ENCODE results near the gene C16orf95.
"Not testable (repeated sequence)": the region's sequence is repeated elsewhere in the genome, so short reads cannot be mapped to it uniquely, and the experiment has no call there.

The C16orf95 gene

GRCh38 chr16:87316923-87317749 is at the start of gene C16orf95:
Gene C16orf95 (minus strand): TSS chr16:87317392. CDS start chr16:87317242, 150 bp downstream.
- DNase-seq, result peak; percentile 92

GRCh38 chr16:87366930-87367329 is 49.7 kb upstream of the C16orf95 start:
- no peak for DNase-seq

GRCh38 chr16:87366288-87366687 is 49.1 kb upstream of the C16orf95 start:
- DNase-seq, result no peak

GRCh38 chr16:87365021-87365713 is 48.0 kb upstream of the C16orf95 start:
- no peak for DNase-seq

GRCh38 chr16:87363771-87364455 is 46.7 kb upstream of the C16orf95 start:
- no peak for DNase-seq

GRCh38 chr16:87362828-87363559 is 45.8 kb upstream of the C16orf95 start:
- DNase-seq, result not testable (repeated sequence)

- no peak for DNase-seq
Observed at GRCh38 chr16:87361916-87362619, 44.9 kb upstream of the C16orf95 start.

- DNase-seq, result no peak
Observed at GRCh38 chr16:87360862-87361610, 43.8 kb upstream of the C16orf95 start.

- no peak for DNase-seq
Observed at GRCh38 chr16:87359121-87359520, 41.9 kb upstream of the C16orf95 start.

- no peak for DNase-seq
Observed at GRCh38 chr16:87358696-87359095, 41.5 kb upstream of the C16orf95 start.

GRCh38 chr16:87358250-87358649 is 41.1 kb upstream of the C16orf95 start:
- no peak for DNase-seq

- no peak for DNase-seq
Observed at GRCh38 chr16:87356491-87356853, 39.3 kb upstream of the C16orf95 start.

GRCh38 chr16:87353613-87354012 is 36.4 kb upstream of the C16orf95 start:
- no peak for DNase-seq

- DNase-seq, result no peak
Observed at GRCh38 chr16:87352818-87353217, 35.6 kb upstream of the C16orf95 start.

- DNase-seq, result no peak
Observed at GRCh38 chr16:87351320-87351698, 34.1 kb upstream of the C16orf95 start.

- DNase-seq, result no peak
Observed at GRCh38 chr16:87350681-87351319, 33.6 kb upstream of the C16orf95 start.

- no peak for DNase-seq
Observed at GRCh38 chr16:87350031-87350430, 32.8 kb upstream of the C16orf95 start.

GRCh38 chr16:87348616-87349157 is 31.5 kb upstream of the C16orf95 start:
- no peak for DNase-seq

- DNase-seq, result no peak
Observed at GRCh38 chr16:87347932-87348615, 30.9 kb upstream of the C16orf95 start.

- DNase-seq, result no peak
Observed at GRCh38 chr16:87346517-87347060, 29.4 kb upstream of the C16orf95 start.

All from activated effector memory CD4-positive, alpha-beta T cell treated with Interleukin-2 at 50 U/mL for 16 hours (primary cell).